ENCODE measurements around the gene PRKCA.

PRKCA gene

GRCh38 chr17:66835476-66835875 lies 533.1 kb downstream of the PRKCA start:
- Mint-ChIP-seq H3K27ac (no peak overlapping the region), H3K27me3 (peaks cover 44% of the 10 kb centered on the region), H3K4me1 (no peaks in the 10 kb centered on the region), H3K9me3 (no peaks in the 10 kb centered on the region), H3K36me3 (ENCODE audit: low read depth) (no peaks in the 10 kb centered on the region), H3K4me3 (no peak overlapping the region)
- ATAC-seq (no peak), DNase-seq (no peak)

GRCh38 chr17:66836063-66837005 lies 533.9 kb downstream of the PRKCA start:
- H3K9me3 Mint-ChIP-seq, result no peaks in the 10 kb centered on the region
- H3K4me1 Mint-ChIP-seq, result no peaks in the 10 kb centered on the region
- no peaks in the 10 kb centered on the region for H3K36me3 Mint-ChIP-seq (ENCODE audit: low read depth)
- DNase-seq (no peak), ATAC-seq (no peak)
- peaks cover 40% of the 10 kb centered on the region for H3K27me3 Mint-ChIP-seq
- no peak overlapping the region for H3K27ac Mint-ChIP-seq
- H3K4me3 Mint-ChIP-seq, result no peak overlapping the region

GRCh38 chr17:66837226-66837625 lies 534.8 kb downstream of the PRKCA start:
- H3K27ac Mint-ChIP-seq, result no peak overlapping the region
- no peak for ATAC-seq

GRCh38 chr17:66837885-66838665 lies 535.7 kb downstream of the PRKCA start:
- Mint-ChIP-seq H3K36me3 (ENCODE audit: low read depth) (no peaks in the 10 kb centered on the region), H3K4me1 (no peaks in the 10 kb centered on the region), H3K9me3 (no peaks in the 10 kb centered on the region), H3K4me3 (no peak overlapping the region), H3K27ac (no peak overlapping the region), H3K27me3 (peaks cover 28% of the 10 kb centered on the region)
- no peak for DNase-seq
- no peak for ATAC-seq

More at GRCh38 chr17:66837226-66837625, 534.8 kb downstream of the PRKCA start:
- H3K36me3 Mint-ChIP-seq (ENCODE audit: low read depth), result no peaks in the 10 kb centered on the region
- H3K4me3 Mint-ChIP-seq, result no peak overlapping the region
- H3K4me1 Mint-ChIP-seq, result no peaks in the 10 kb centered on the region
- H3K27me3 Mint-ChIP-seq, result peaks cover 32% of the 10 kb centered on the region
- no peak for DNase-seq
- no peaks in the 10 kb centered on the region for H3K9me3 Mint-ChIP-seq

GRCh38 chr17:66839616-66840015 lies 537.2 kb downstream of the PRKCA start:
- no peak overlapping the region for H3K4me3 Mint-ChIP-seq
- ATAC-seq (no peak), DNase-seq (no peak)
- no peaks in the 10 kb centered on the region for H3K36me3 Mint-ChIP-seq (ENCODE audit: low read depth)
- H3K27me3 Mint-ChIP-seq, result peaks cover 13% of the 10 kb centered on the region
- no peaks in the 10 kb centered on the region for H3K4me1 Mint-ChIP-seq
- H3K9me3 Mint-ChIP-seq, result no peaks in the 10 kb centered on the region
- no peak overlapping the region for H3K27ac Mint-ChIP-seq

- DNase-seq, result no peak
- peaks cover 11% of the 10 kb centered on the region for H3K27me3 Mint-ChIP-seq
- no peak overlapping the region for H3K27ac Mint-ChIP-seq
- no peak for ATAC-seq
- no peaks in the 10 kb centered on the region for H3K36me3 Mint-ChIP-seq (ENCODE audit: low read depth)
- H3K9me3 Mint-ChIP-seq, result no peaks in the 10 kb centered on the region
- H3K4me3 Mint-ChIP-seq, result no peak overlapping the region
- no peaks in the 10 kb centered on the region for H3K4me1 Mint-ChIP-seq
Measured at GRCh38 chr17:66840061-66840460, 537.6 kb downstream of the PRKCA start.

GRCh38 chr17:66841328-66841727 lies 538.9 kb downstream of the PRKCA start:
- Mint-ChIP-seq H3K27me3 (peaks cover 5% of the 10 kb centered on the region), H3K9me3 (peaks cover 2% of the 10 kb centered on the region), H3K4me3 (no peak overlapping the region), H3K36me3 (ENCODE audit: low read depth) (no peaks in the 10 kb centered on the region), H3K4me1 (no peaks in the 10 kb centered on the region), H3K27ac (no peak overlapping the region)
- ATAC-seq (no peak), DNase-seq (no peak)

GRCh38 chr17:66841744-66842143 lies 539.3 kb downstream of the PRKCA start:
- H3K27ac Mint-ChIP-seq, result no peak overlapping the region
- no peaks in the 10 kb centered on the region for H3K36me3 Mint-ChIP-seq (ENCODE audit: low read depth)
- peaks cover 5% of the 10 kb centered on the region for H3K27me3 Mint-ChIP-seq
- no peak for ATAC-seq
- H3K4me3 Mint-ChIP-seq, result no peak overlapping the region
- H3K4me1 Mint-ChIP-seq, result no peaks in the 10 kb centered on the region
- DNase-seq, result no peak
- peaks cover 5% of the 10 kb centered on the region for H3K9me3 Mint-ChIP-seq

GRCh38 chr17:66842505-66842904 lies 540.1 kb downstream of the PRKCA start:
- Mint-ChIP-seq H3K27me3 (peaks cover 5% of the 10 kb centered on the region), H3K4me1 (no peaks in the 10 kb centered on the region), H3K36me3 (ENCODE audit: low read depth) (no peaks in the 10 kb centered on the region), H3K27ac (no peak overlapping the region), H3K4me3 (no peak overlapping the region), H3K9me3 (peaks cover 5% of the 10 kb centered on the region)
- DNase-seq (no peak), ATAC-seq (no peak)

- no peak overlapping the region for H3K27ac Mint-ChIP-seq
- H3K9me3 Mint-ChIP-seq, result peaks cover 5% of the 10 kb centered on the region
- H3K27me3 Mint-ChIP-seq, result peaks cover 5% of the 10 kb centered on the region
- H3K4me1 Mint-ChIP-seq, result no peaks in the 10 kb centered on the region
- no peak for ATAC-seq
- DNase-seq, result no peak
- no peak overlapping the region for H3K4me3 Mint-ChIP-seq
- no peaks in the 10 kb centered on the region for H3K36me3 Mint-ChIP-seq (ENCODE audit: low read depth)
Measured at GRCh38 chr17:66842959-66843358, 540.5 kb downstream of the PRKCA start.

- no peaks in the 10 kb centered on the region for H3K36me3 Mint-ChIP-seq (ENCODE audit: low read depth)
- H3K9me3 Mint-ChIP-seq, result peaks cover 5% of the 10 kb centered on the region
- ATAC-seq (no peak), DNase-seq (no peak)
- no peaks in the 10 kb centered on the region for H3K4me1 Mint-ChIP-seq
- H3K4me3 Mint-ChIP-seq, result no peak overlapping the region
- H3K27me3 Mint-ChIP-seq, result peaks cover 5% of the 10 kb centered on the region
- no peak overlapping the region for H3K27ac Mint-ChIP-seq
Measured at GRCh38 chr17:66843627-66844026, 541.2 kb downstream of the PRKCA start.

GRCh38 chr17:66847704-66848103 lies 545.3 kb downstream of the PRKCA start:
- Mint-ChIP-seq H3K36me3 (ENCODE audit: low read depth) (no peaks in the 10 kb centered on the region), H3K4me3 (no peak overlapping the region), H3K9me3 (peaks cover 5% of the 10 kb centered on the region), H3K4me1 (no peaks in the 10 kb centered on the region), H3K27ac (no peak overlapping the region), H3K27me3 (peaks cover under 1% of the 10 kb centered on the region)
- no peak for DNase-seq
- no peak for ATAC-seq

- DNase-seq (no peak), ATAC-seq (no peak)
- Mint-ChIP-seq H3K9me3 (peaks cover 5% of the 10 kb centered on the region), H3K4me1 (no peaks in the 10 kb centered on the region), H3K27me3 (peaks cover 3% of the 10 kb centered on the region), H3K4me3 (no peak overlapping the region), H3K27ac (no peak overlapping the region), H3K36me3 (ENCODE audit: low read depth) (no peaks in the 10 kb centered on the region)
Measured at GRCh38 chr17:66848496-66848895, 546.1 kb downstream of the PRKCA start.

- ATAC-seq (no peak), DNase-seq (no peak)
- no peak overlapping the region for H3K27ac Mint-ChIP-seq
- no peak overlapping the region for H3K4me3 Mint-ChIP-seq
- H3K36me3 Mint-ChIP-seq (ENCODE audit: low read depth), result no peaks in the 10 kb centered on the region
- peaks cover 5% of the 10 kb centered on the region for H3K9me3 Mint-ChIP-seq
- peaks cover 3% of the 10 kb centered on the region for H3K27me3 Mint-ChIP-seq
- no peaks in the 10 kb centered on the region for H3K4me1 Mint-ChIP-seq
Measured at GRCh38 chr17:66849032-66849655, 546.7 kb downstream of the PRKCA start.
